HG03442 (cell line): ENCODE data around the gene TMEM41A.
"Not testable (repeated sequence)": the region's sequence is repeated elsewhere in the genome, so short reads cannot be mapped to it uniquely, and the experiment has no call there.

ENCODE experiments used
- ATAC-seq: cut with Tn5 transposase; IDR thresholded peaks from one replicate; pipeline ENCODE4 v1.9.1; 2021; ENCODE audit warnings: mild to moderate bottlenecking, moderate library complexity; ENCODE audit not compliant: unreplicated experiment

TMEM41A gene

GRCh38 chr3:185489462-185489861, 9.4 kb downstream of the TMEM41A start:
- no peak for ATAC-seq

GRCh38 chr3:185488465-185488864, 10.4 kb downstream of the TMEM41A start:
- no peak for ATAC-seq

- no peak for ATAC-seq
These were observed 12.4 kb downstream of the TMEM41A start for GRCh38 chr3:185486394-185486793.

- no peak for ATAC-seq
These were observed 14.5 kb downstream of the TMEM41A start for GRCh38 chr3:185484296-185484695.

- ATAC-seq = no peak
These were observed 19.4 kb downstream of the TMEM41A start for GRCh38 chr3:185479373-185479945.

GRCh38 chr3:185477316-185477715, 21.5 kb downstream of the TMEM41A start:
- no peak for ATAC-seq

GRCh38 chr3:185474922-185475321, 23.9 kb downstream of the TMEM41A start:
- not testable (repeated sequence) for ATAC-seq

GRCh38 chr3:185473290-185473815, 25.5 kb downstream of the TMEM41A start:
- no peak for ATAC-seq

- ATAC-seq = no peak
These were observed 28.5 kb downstream of the TMEM41A start for GRCh38 chr3:185470323-185470722.

GRCh38 chr3:185469542-185469941, 29.3 kb downstream of the TMEM41A start:
- ATAC-seq = no peak

- ATAC-seq = not testable (repeated sequence)
These were observed 32.7 kb downstream of the TMEM41A start for GRCh38 chr3:185466123-185466522.

- no peak for ATAC-seq
These were observed 33.4 kb downstream of the TMEM41A start for GRCh38 chr3:185465471-185465870.

GRCh38 chr3:185460719-185461350, 38.0 kb downstream of the TMEM41A start:
- ATAC-seq = no peak

- ATAC-seq = no peak
These were observed 38.5 kb downstream of the TMEM41A start for GRCh38 chr3:185460309-185460708.

GRCh38 chr3:185457376-185457775, 41.5 kb downstream of the TMEM41A start:
- ATAC-seq = no peak

- ATAC-seq = not testable (repeated sequence)
These were observed 47.4 kb downstream of the TMEM41A start for GRCh38 chr3:185451432-185451831.

- no peak for ATAC-seq
These were observed 50.7 kb downstream of the TMEM41A start for GRCh38 chr3:185448107-185448506.

- no peak for ATAC-seq
These were observed 54.5 kb downstream of the TMEM41A start for GRCh38 chr3:185444329-185444728.

- no peak for ATAC-seq
These were observed 56.8 kb downstream of the TMEM41A start for GRCh38 chr3:185442031-185442430.

GRCh38 chr3:185439745-185440466, 58.9 kb downstream of the TMEM41A start:
- no peak for ATAC-seq
